Aorta (tissue), 5 donors: ENCODE measurements around the gene GSC2. TPM values are rescaled to one million over a fixed set of nuclear protein-coding genes. Genes with fewer than 3 reads are reported as not detected.

Source experiments
- ATAC-seq: fragments of 200-7000 bp; cut with Tn5 transposase; one replicate; pipeline ENCODE4 v1.9.1; 2022; ENCODE audit warnings: moderate library complexity; ENCODE audit not compliant: low FRiP score
- DNase-seq, 2 donors: peaks; one replicate each; pipeline ENCODE4 v3.0.0-alpha.2; 2020
- H3K27ac ChIP-seq, 2 donors: one replicate each; pipeline ENCODE4 v1.5.1; 2013; ENCODE audit warnings: low read length in 2 of 2, mild to moderate bottlenecking in 2 of 2, moderate library complexity in 2 of 2, control low read depth in 1 of 2, inconsistent platforms in 1 of 2, low read depth in 1 of 2
- H3K27me3 ChIP-seq, 2 donors: one replicate each; pipeline ENCODE4 v1.6.1; 2013; ENCODE audit warnings: control low read depth in 1 of 2, low read length in 1 of 2, mild to moderate bottlenecking in 1 of 2, moderate library complexity in 1 of 2; ENCODE audit not compliant: insufficient read depth in 2 of 2, control insufficient read depth in 1 of 2
- H3K36me3 ChIP-seq, 2 donors: one replicate each; pipeline ENCODE4 v1.6.1; 2013; ENCODE audit warnings: control low read depth in 1 of 2, low read length in 1 of 2, mild to moderate bottlenecking in 1 of 2; ENCODE audit not compliant: insufficient read depth in 2 of 2, control insufficient read depth in 1 of 2
- H3K4me1 ChIP-seq, 2 donors: one replicate each; pipeline ENCODE4 v1.6.1; 2013; ENCODE audit warnings: low read length in 2 of 2, control low read depth in 1 of 2, mild to moderate bottlenecking in 1 of 2, moderate library complexity in 1 of 2; ENCODE audit not compliant: insufficient read depth in 2 of 2, control insufficient read depth in 1 of 2
- H3K4me3 ChIP-seq, 2 donors: one replicate each; pipeline ENCODE4 v1.5.1; 2013; ENCODE audit warnings: low read length in 2 of 2, control low read depth in 1 of 2, mild to moderate bottlenecking in 1 of 2
- H3K9me3 ChIP-seq: one replicate; pipeline ENCODE4 v1.6.1; 2013; ENCODE audit warnings: mild to moderate bottlenecking, low read length; ENCODE audit not compliant: control insufficient read depth
- WGBS, 2 donors: extraction: QIAGEN DNeasy Blood & Tissue Kit; methylation state at CpG; one replicate each; pipeline ENCODE4 v1.1.7; 2013; 5-methylcytosine and 5-hydroxymethylcytosine counted together
- intact Hi-C, 2 donors: fragments of 100-400 bp; cut with DNase I; formaldehyde crosslinking; loops; one replicate each; pipeline versions ENCODE4 v1.14.2 to v1.15.0; 2022
- polyA plus RNA-seq, 2 donors: library from polyadenylated mRNA; stranded (reverse); fragments of 200-250 nt; gene quantifications; one replicate each; pipeline ENCODE4 v1.2.3, GENCODE V29; 2013
- total RNA-seq, 2 donors: library from RNA; stranded (reverse); fragmentation: NEBNext Ultra II Directional; extraction: Animal tissue kit (Norgen Biotek cat#: 25700); gene quantifications; one replicate each; pipeline ENCODE4 v1.2.1, GENCODE V29; 2021
- donor health status: healthy with polysubstance abuse.
- donor health status: Bipolar disorder and iron deficiency.
- donor health status: DM: no; HTN: no; CAD: no.
- donor health status: DM: no; HTN: no; CAD: no.
- donor health status: DM: yes; HTN: yes; CAD: no.

The GSC2 gene
- total and polyA plus RNA-seq, 4 donors, result not detected

DNA sequence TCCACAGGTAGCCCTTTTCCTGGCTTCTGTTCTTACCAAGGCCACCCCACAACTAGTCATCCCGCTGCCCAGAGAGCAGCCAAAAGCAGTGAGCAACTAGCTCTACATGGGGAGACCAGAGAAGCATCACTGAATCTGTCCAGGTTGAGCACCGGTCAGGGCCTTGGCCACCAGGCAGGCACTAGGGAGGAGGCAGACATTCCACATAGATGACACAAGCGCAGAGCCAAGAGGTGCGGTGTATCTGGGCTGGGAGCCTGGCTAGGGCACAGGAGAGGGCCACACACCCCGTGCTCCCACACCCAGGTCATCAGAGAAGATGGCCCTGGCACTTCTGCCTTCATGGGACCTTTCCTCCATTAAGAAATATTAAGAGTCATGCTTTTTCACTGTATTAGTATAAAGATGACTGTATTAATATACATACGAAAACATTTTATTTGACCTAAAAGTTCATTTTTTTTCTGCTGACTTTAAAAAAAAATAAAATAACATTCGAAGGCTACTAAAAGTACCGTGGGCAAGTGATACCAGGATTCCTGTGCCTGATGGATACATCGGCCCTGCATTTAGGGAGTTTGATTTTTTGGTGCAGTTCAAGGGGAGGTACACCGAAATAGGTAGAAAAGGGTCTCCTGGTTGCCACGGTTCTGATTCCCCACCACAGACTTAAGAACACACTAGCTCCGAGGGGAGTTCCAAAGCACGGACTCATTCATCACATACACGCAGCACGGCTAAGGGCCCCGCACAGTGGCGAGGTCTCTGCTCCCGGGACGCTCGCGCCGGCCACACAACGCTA, 29.1 kb downstream of the GSC2 start:
- H3K4me1 ChIP-seq, result no peaks in the 10 kb centered on the region
- 12 to 13% methylated on average over 23 of the region's 23 CpGs for WGBS, 2 donors
- no peaks in the 10 kb centered on the region for H3K9me3 ChIP-seq
- ATAC-seq (no peak), DNase-seq (no peak)
- intact Hi-C loops, result no loop called here
- H3K4me3 ChIP-seq, result peak overlapping the region; percentile 87 to 93
- H3K27me3 ChIP-seq, result no peaks in the 10 kb centered on the region
- H3K27ac ChIP-seq, result peak overlapping the region in 1 of 2 donors; percentile 62
- no peaks in the 10 kb centered on the region for H3K36me3 ChIP-seq

- Histone ChIP-seq H3K27me3 (no peaks in the 10 kb centered on the region), H3K4me3 (no peak overlapping the region), H3K4me1 (no peaks in the 10 kb centered on the region), H3K36me3 (no peaks in the 10 kb centered on the region), H3K27ac (no peak overlapping the region), H3K9me3 (no peaks in the 10 kb centered on the region)
- DNase-seq (no peak), ATAC-seq (no peak)
- 80 to 87% methylated on average over 8 of the region's 8 CpGs for WGBS, 2 donors
- intact Hi-C loops, result loop anchor here in 1 of 2 donors (10.0 kb wide), 1 partner anchor 65 kb away; no protein-coding TSS in a partner anchor
These were observed 30.1 kb downstream of the GSC2 start for GRCh38 chr22:19119949-19120348.

- ATAC-seq (no peak), DNase-seq (no peak)
- peaks cover 0 to 3% of the 10 kb centered on the region in 2 donors for H3K4me1 ChIP-seq
- H3K4me3 ChIP-seq, result no peak overlapping the region
- H3K9me3 ChIP-seq, result no peaks in the 10 kb centered on the region
- H3K27me3 ChIP-seq, result no peaks in the 10 kb centered on the region
- H3K27ac ChIP-seq, result no peak overlapping the region
- intact Hi-C loops, result loop anchor here in 1 of 2 donors (10.0 kb wide), 1 partner anchor 64 kb away; no protein-coding TSS in a partner anchor
- no peaks in the 10 kb centered on the region for H3K36me3 ChIP-seq
- 86 to 91% methylated on average over 4 of the region's 4 CpGs for WGBS, 2 donors
These were observed 31.7 kb downstream of the GSC2 start for GRCh38 chr22:19118329-19118880.

- no peak overlapping the region for H3K27ac ChIP-seq
- no peak overlapping the region for H3K4me3 ChIP-seq
- peak in 1 of 2 donors; percentile 26 for DNase-seq
- no peak for ATAC-seq
- peaks cover 0 to 3% of the 10 kb centered on the region in 2 donors for H3K4me1 ChIP-seq
- H3K9me3 ChIP-seq, result no peaks in the 10 kb centered on the region
- 71 to 77% methylated on average over 9 of the region's 9 CpGs for WGBS, 2 donors
- intact Hi-C loops, result loop anchor here in 1 of 2 donors (10.0 kb wide), 1 partner anchor 62 kb away; no protein-coding TSS in a partner anchor
- no peaks in the 10 kb centered on the region for H3K36me3 ChIP-seq
- no peaks in the 10 kb centered on the region for H3K27me3 ChIP-seq
These were observed 33.0 kb downstream of the GSC2 start for GRCh38 chr22:19117111-19117512.

DNA sequence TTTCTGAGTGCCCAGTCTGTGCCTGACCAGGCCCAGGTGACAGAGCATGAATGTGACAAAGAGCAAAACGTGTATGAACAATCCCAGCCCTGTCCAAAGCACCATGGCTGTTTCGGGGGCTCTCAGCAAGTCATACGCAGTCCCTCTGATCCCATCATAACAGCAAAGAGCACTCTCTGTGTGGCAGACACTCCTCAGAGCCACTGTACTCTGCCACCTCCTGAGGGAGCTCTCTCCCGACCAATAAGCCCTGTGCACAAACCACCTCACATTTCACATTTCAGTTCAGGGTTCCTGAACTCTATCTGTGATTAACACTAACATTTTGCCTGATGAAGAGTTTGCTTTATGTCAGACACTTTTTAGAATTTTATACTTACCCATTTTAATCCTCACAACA, 34.5 kb downstream of the GSC2 start:
- DNase-seq (peak in 1 of 2 donors; percentile 25), ATAC-seq (no peak)
- intact Hi-C loops, result loop anchor here in 1 of 2 donors (10.0 kb wide), 1 partner anchor 61 kb away; no protein-coding TSS in a partner anchor
- Histone ChIP-seq H3K27me3 (no peaks in the 10 kb centered on the region), H3K4me1 (peaks cover 0 to 3% of the 10 kb centered on the region in 2 donors), H3K4me3 (no peak overlapping the region), H3K36me3 (no peaks in the 10 kb centered on the region), H3K27ac (no peak overlapping the region), H3K9me3 (no peaks in the 10 kb centered on the region)
- 60 to 69% methylated on average over 4 of the region's 4 CpGs for WGBS, 2 donors

GRCh38 chr22:19114984-19115552, 35.0 kb downstream of the GSC2 start:
- H3K27me3 ChIP-seq, result no peaks in the 10 kb centered on the region
- peak in 1 of 2 donors; percentile 42 for DNase-seq
- no peaks in the 10 kb centered on the region for H3K36me3 ChIP-seq
- intact Hi-C loops, result loop anchor here in 1 of 2 donors (10.0 kb wide), 1 partner anchor 60 kb away; no protein-coding TSS in a partner anchor
- peaks cover 0 to 3% of the 10 kb centered on the region in 2 donors for H3K4me1 ChIP-seq
- H3K9me3 ChIP-seq, result no peaks in the 10 kb centered on the region
- WGBS, 2 donors, result 67 to 94% methylated on average over 4 of the region's 4 CpGs
- H3K27ac ChIP-seq, result no peak overlapping the region
- ATAC-seq, result peak; percentile 6
- no peak overlapping the region for H3K4me3 ChIP-seq

DNA sequence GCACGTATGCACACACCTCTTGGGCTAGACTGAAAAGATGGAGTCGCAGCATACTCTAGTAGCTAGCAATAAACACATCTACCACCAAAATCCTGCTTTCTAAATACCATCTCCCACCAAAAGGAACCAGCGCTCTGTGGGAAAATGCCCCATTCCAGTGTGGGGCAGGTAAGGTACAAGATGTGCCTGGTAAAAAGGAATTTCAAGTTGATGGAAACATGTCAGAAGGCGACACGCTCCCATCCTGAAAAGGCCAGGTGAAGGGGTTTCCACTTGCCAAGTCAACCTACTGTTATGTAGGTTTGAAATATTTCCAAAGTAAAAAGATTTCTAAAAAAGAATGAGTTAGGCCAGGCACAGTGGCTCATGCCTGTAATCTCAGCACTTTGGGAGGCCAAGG, 36.7 kb downstream of the GSC2 start:
- H3K9me3 ChIP-seq, result no peaks in the 10 kb centered on the region
- 98% methylated on average over 5 of the region's 5 CpGs for WGBS, 2 donors
- DNase-seq, result peak in 1 of 2 donors; percentile 0
- intact Hi-C loops, result loop anchor here in 1 of 2 donors (10.0 kb wide), 1 partner anchor 59 kb away; no protein-coding TSS in a partner anchor
- no peak overlapping the region for H3K4me3 ChIP-seq
- no peak overlapping the region for H3K27ac ChIP-seq
- no peaks in the 10 kb centered on the region for H3K36me3 ChIP-seq
- ATAC-seq, result no peak
- no peaks in the 10 kb centered on the region for H3K27me3 ChIP-seq
- H3K4me1 ChIP-seq, result peaks cover 0 to 3% of the 10 kb centered on the region in 2 donors

DNA sequence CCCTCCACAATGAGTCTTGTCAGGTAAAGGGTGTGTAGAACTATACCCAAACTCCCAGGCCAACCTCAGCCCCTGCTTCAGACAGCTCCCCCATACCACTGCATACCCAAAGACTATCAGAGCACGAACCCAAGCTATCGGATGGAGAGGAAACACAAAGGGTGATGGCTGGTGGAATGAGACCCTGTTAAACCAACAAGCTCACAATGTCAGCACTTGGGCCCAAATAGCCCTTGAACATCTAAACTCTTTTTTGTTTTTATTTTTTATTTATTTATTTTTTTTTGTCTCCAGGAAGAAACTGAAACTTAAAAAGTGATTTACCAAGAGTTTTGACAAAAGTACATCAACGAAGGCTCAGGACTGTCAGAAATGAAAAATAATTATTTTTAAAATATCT, 38.5 kb downstream of the GSC2 start:
- 88 to 92% methylated on average over 3 of the region's 3 CpGs for WGBS, 2 donors
- intact Hi-C loops, result loop anchor here in 1 of 2 donors (10.0 kb wide), 1 partner anchor 57 kb away; no protein-coding TSS in a partner anchor
- no peaks in the 10 kb centered on the region for H3K36me3 ChIP-seq

More for the DNA sequence above, 38.5 kb downstream of the GSC2 start:
- Histone ChIP-seq H3K27me3 (no peaks in the 10 kb centered on the region), H3K27ac (no peak overlapping the region), H3K9me3 (no peaks in the 10 kb centered on the region), H3K4me3 (no peak overlapping the region), H3K4me1 (peaks cover 0 to 3% of the 10 kb centered on the region in 2 donors)
- DNase-seq (no peak), ATAC-seq (no peak)
